ENCODE results near the gene ERC2.

- TF ChIP-seq POLR2A (IDR thresholded peaks at IDR 0.05; ENCODE audit: low read depth, low read length) = no peak
- no peak for TF ChIP-seq TAF1 (IDR thresholded peaks at IDR 0.05; ENCODE audit: borderline replicate concordance, low read depth, low read length)
Observed at GRCh38 chr3:55549177-55549576, 919.1 kb downstream of the ERC2 start.

Data from GM12892 (cell line).